Spleen (tissue), 11 donors: ENCODE results near the gene FRMD4A. TPM values are rescaled to one million over a fixed set of nuclear protein-coding genes. Genes with fewer than 3 reads are reported as not detected.

Source experiments
- DNase-seq: peaks from one replicate; pipeline ENCODE4 v3.0.0-alpha.2; 2020
- H3K27ac ChIP-seq, 8 donors: fragments of 200-600 bp; sonication (generic) in 7 of 8; 1 replicate in 4 of 8; 2 replicates in 4 of 8; pipeline versions ENCODE4 v1.5.0 to v1.8.0; 2016 to 2021; ENCODE audit warnings: inconsistent platforms in 4 of 8, mild to moderate bottlenecking in 4 of 8, moderate library complexity in 1 of 8
- H3K27me3 ChIP-seq, 7 donors: fragments of 200-600 bp; sonication (generic) in 6 of 7; replicated peaks in 1 of 7; 1 replicate in 4 of 7; 2 replicates in 3 of 7; pipeline versions ENCODE4 v1.5.0 to v1.8.0; 2016 to 2021; ENCODE audit warnings: inconsistent platforms in 3 of 7, mild to moderate bottlenecking in 1 of 7
- H3K36me3 ChIP-seq, 6 donors: fragments of 200-600 bp; sonication (generic) in 5 of 6; 1 replicate in 4 of 6; 2 replicates in 2 of 6; pipeline versions ENCODE4 v1.5.0 to v1.8.0; 2016 to 2021; ENCODE audit warnings: inconsistent platforms in 2 of 6
- H3K4me1 ChIP-seq, 6 donors: fragments of 200-600 bp; sonication (generic) in 5 of 6; 1 replicate in 3 of 6; 2 replicates in 3 of 6; pipeline versions ENCODE4 v1.5.0 to v1.8.0; 2016 to 2021; ENCODE audit warnings: inconsistent platforms in 3 of 6
- H3K4me3 ChIP-seq, 8 donors: fragments of 200-600 bp; sonication (generic) in 7 of 8; 1 replicate in 4 of 8; 2 replicates in 4 of 8; pipeline versions ENCODE4 v1.5.0 to v1.8.0; 2016 to 2021; ENCODE audit warnings: inconsistent platforms in 4 of 8, mild to moderate bottlenecking in 4 of 8, moderate library complexity in 2 of 8
- H3K9me3 ChIP-seq, 8 donors: fragments of 200-600 bp; sonication (generic) in 7 of 8; 1 replicate in 4 of 8; 2 replicates in 4 of 8; pipeline versions ENCODE4 v1.5.0 to v1.8.0; 2016 to 2021; ENCODE audit warnings: inconsistent platforms in 4 of 8
- CTCF ChIP-seq, 11 experiments: fragments of 200-600 bp in 7 of 11; fragments of 450-650 bp in 4 of 11; sonication (generic) in 4 of 11; IDR thresholded peaks in 8 of 11; conservative IDR thresholded peaks in 3 of 11; 1 replicate in 7 of 11; 2 replicates in 4 of 11; pipeline versions ENCODE4 v1.4.0 to v1.8.0; 2016 to 2021; ENCODE audit warnings: antibody characterized with exemption in 11 of 11, inconsistent platforms in 4 of 11, mild to moderate bottlenecking in 1 of 11
- POLR2A ChIP-seq, 3 donors: fragments of 450-650 bp; IDR thresholded peaks; one replicate each; pipeline ENCODE4 v1.5.1; 2017; ENCODE audit warnings: antibody characterized with exemption in 3 of 3, mild to moderate bottlenecking in 1 of 3
- POLR2AphosphoS5 ChIP-seq, 3 donors: sonication (generic); formaldehyde crosslinking; IDR thresholded peaks; one replicate each; pipeline ENCODE4 v1.5.1; 2017; ENCODE audit warnings: antibody characterized with exemption in 3 of 3
- WGBS, 5 donors: extraction: QIAGEN DNeasy Blood & Tissue Kit in 3 of 5; methylation state at CpG; one replicate each; pipeline versions ENCODE4 v1.1.5 to v1.1.7; 2013 to 2018; 5-methylcytosine and 5-hydroxymethylcytosine counted together
- intact Hi-C: fragments of 100-400 bp; cut with DNase I; formaldehyde crosslinking; loops from one replicate; pipeline ENCODE4 v1.15.0; 2023; ENCODE audit warnings: low total_unique reads
- polyA plus RNA-seq, 3 donors: library from polyadenylated mRNA; stranded (reverse); fragments of 200-250 nt; gene quantifications; one replicate each; pipeline ENCODE4 v1.2.1, GENCODE V29; 2013
- total RNA-seq, 7 donors: library from RNA; depleted of rRNA in 3 of 7; stranded (reverse); fragments of >200 nt in 3 of 7; fragmentation: NEBNext Ultra II Directional in 4 of 7; extraction: Animal tissue kit (Norgen Biotek cat#: 25700) in 4 of 7; gene quantifications; one replicate each; pipeline versions ENCODE4 v1.1.0 to v1.2.1, GENCODE V29; 2016 to 2021
- donor health status: healthy with polysubstance abuse.
- donor health status: DM: no; HTN: no; CAD: no; lungs with moderate emphysema.
- donor health status: DM: no; HTN: no; CAD: no.
- donor health status: Bipolar disorder and iron deficiency.
- donor health status: healthy.
- donor health status: DM: no; HTN: no; CAD: no.
- donor health status: DM: yes; HTN: yes; CAD: no.

Gene FRMD4A
- total and polyA plus RNA-seq, 10 donors: 9.2 to 141 (median 80.5) TPM

DNA sequence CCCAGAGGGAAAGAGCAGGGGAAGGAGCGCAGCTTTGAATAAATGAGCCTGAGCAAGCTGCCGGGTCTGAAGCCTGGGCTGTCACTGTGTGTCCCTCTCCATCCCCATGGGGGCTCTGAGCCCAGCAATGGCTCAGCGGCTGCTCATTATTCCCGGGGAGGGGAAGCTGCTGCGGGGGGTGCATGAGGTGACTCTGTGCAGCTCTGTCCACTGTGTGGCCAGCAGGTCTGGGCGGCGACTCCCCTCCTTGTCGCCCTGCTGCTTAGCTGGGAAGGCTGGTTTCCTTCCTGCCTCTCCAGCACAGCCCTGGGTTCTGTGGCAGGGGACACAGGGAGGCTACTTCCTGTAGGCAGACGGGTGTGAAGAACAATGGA lies 509.8 kb downstream of the FRMD4A start:
- no peak for DNase-seq
- intact Hi-C loops: no loop called here
- Histone ChIP-seq H3K4me3 (no peak overlapping the region), H3K9me3 (peaks cover 0 to 14% (median 0%) of the 10 kb centered on the region in 8 donors), H3K27me3 (peaks cover 0 to 34% (median 6%) of the 10 kb centered on the region in 7 donors), H3K27ac (peak overlapping the region in 1 of 8 donors; percentile 27), H3K36me3 (no peaks in the 10 kb centered on the region), H3K4me1 (peaks cover 0 to 16% (median 11%) of the 10 kb centered on the region in 6 donors)
- 18 to 28% (median 27%) methylated on average over 5 to 9 of the region's 9 CpGs for WGBS, 5 donors
- TF ChIP-seq POLR2AphosphoS5 (IDR thresholded peaks at IDR 0.05): no peak

- Histone ChIP-seq H3K4me3 (no peak overlapping the region), H3K4me1 (peaks cover 0 to 16% (median 11%) of the 10 kb centered on the region in 6 donors), H3K27me3 (peaks cover 0 to 34% (median 6%) of the 10 kb centered on the region in 7 donors), H3K36me3 (no peaks in the 10 kb centered on the region), H3K27ac (peak overlapping the region in 1 of 8 donors; percentile 27), H3K9me3 (peaks cover 0 to 14% (median 0%) of the 10 kb centered on the region in 8 donors)
- intact Hi-C loops: no loop called here
- 69 to 74% (median 71%) methylated on average over 19 of the region's 19 CpGs for WGBS, 5 donors
- no peak for DNase-seq
- TF ChIP-seq POLR2AphosphoS5 (IDR thresholded peaks at IDR 0.05) (no peak), POLR2A (IDR thresholded peaks at IDR 0.05) (no peak), CTCF (IDR thresholded peaks at IDR 0.05 in 8 of 11, conservative IDR thresholded peaks at IDR 0.05 in 3 of 11) (no peak)
These were observed 510.4 kb downstream of the FRMD4A start for GRCh38 chr10:13820119-13820963.

- no peaks in the 10 kb centered on the region for H3K36me3 ChIP-seq
- peaks cover 0 to 12% (median 9%) of the 10 kb centered on the region in 6 donors for H3K4me1 ChIP-seq
- peak overlapping the region in 2 of 8 donors; percentile 28 to 41 for H3K27ac ChIP-seq
- 67 to 78% (median 67%) methylated on average over 7 of the region's 7 CpGs for WGBS, 5 donors
- no peak overlapping the region for H3K4me3 ChIP-seq
- peaks cover 0 to 14% (median 0%) of the 10 kb centered on the region in 8 donors for H3K9me3 ChIP-seq
- DNase-seq: no peak
- peaks cover 0 to 25% (median 6%) of the 10 kb centered on the region in 7 donors for H3K27me3 ChIP-seq
- intact Hi-C loops: no loop called here
- peak in 1 of 3 donors; percentile 40 for TF ChIP-seq POLR2AphosphoS5 (IDR thresholded peaks at IDR 0.05)
- TF ChIP-seq POLR2A (IDR thresholded peaks at IDR 0.05): no peak
These were observed 514.4 kb downstream of the FRMD4A start for GRCh38 chr10:13816195-13816925.

DNA sequence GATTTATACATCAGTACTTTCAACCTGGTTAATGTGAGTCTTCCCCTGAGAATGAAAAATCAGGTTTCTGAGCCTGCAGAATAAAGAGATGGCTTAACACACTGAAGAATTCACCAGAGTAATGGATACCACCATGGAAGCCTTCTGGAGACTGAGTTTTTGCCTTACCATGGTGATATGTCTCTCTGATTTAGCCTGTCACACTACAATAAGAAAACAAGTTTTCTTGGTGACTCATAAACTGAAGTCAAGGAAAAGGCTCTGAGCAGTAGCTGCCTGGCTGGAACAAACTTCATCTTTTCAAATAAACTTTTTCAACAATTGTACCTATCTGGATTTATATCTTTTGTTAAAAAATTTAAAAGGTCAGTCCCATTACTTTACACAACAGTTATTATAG lies 515.0 kb downstream of the FRMD4A start:
- Histone ChIP-seq H3K27me3 (peaks cover 0 to 19% (median 3%) of the 10 kb centered on the region in 7 donors), H3K27ac (peak overlapping the region in 2 of 8 donors; percentile 18 to 41), H3K9me3 (peaks cover 0 to 14% (median 0%) of the 10 kb centered on the region in 8 donors), H3K36me3 (no peaks in the 10 kb centered on the region), H3K4me1 (peaks cover 0 to 6% (median 4%) of the 10 kb centered on the region in 6 donors), H3K4me3 (no peak overlapping the region)
- no peak for DNase-seq
- TF ChIP-seq CTCF (IDR thresholded peaks at IDR 0.05 in 8 of 11, conservative IDR thresholded peaks at IDR 0.05 in 3 of 11) (no peak), POLR2AphosphoS5 (IDR thresholded peaks at IDR 0.05) (no peak), POLR2A (IDR thresholded peaks at IDR 0.05) (no peak)
- intact Hi-C loops: no loop called here

DNA sequence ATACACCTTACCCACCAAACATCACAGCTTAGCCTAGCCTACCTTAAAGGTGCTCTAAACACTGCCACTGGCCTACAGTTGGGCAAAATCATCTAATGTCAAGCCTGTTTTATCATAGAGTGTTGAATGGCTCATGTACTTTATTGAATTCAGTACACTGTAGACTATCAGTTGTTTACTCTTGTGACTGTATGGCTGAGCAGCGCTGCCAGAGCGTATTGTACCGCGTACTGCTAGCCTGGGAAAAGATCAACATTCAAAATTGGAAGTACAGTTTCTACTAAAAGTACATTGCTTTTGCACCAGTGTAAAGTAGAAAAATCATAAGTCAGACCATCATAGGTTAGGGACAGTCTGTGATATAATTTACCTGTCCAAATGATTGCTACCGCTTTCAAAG lies 517.2 kb downstream of the FRMD4A start:
- no peak for DNase-seq
- H3K4me3 ChIP-seq: no peak overlapping the region
- WGBS, 5 donors: 96 to 99% (median 98%) methylated on average over 5 of the region's 5 CpGs
- no peaks in the 10 kb centered on the region for H3K27me3 ChIP-seq
- H3K36me3 ChIP-seq: no peaks in the 10 kb centered on the region
- intact Hi-C loops: no loop called here
- H3K4me1 ChIP-seq: peaks cover 0 to 7% (median 0%) of the 10 kb centered on the region in 6 donors
- no peak overlapping the region for H3K27ac ChIP-seq
- TF ChIP-seq CTCF (IDR thresholded peaks at IDR 0.05 in 8 of 11, conservative IDR thresholded peaks at IDR 0.05 in 3 of 11): no peak
- no peak for TF ChIP-seq POLR2AphosphoS5 (IDR thresholded peaks at IDR 0.05)
- TF ChIP-seq POLR2A (IDR thresholded peaks at IDR 0.05): no peak
- peaks cover 0 to 14% (median 0%) of the 10 kb centered on the region in 8 donors for H3K9me3 ChIP-seq
